Retinal pigment epithelial cell (primary cell): ENCODE data around the gene FMNL2.

Source experiments
- DNase-seq: peaks from one replicate; pipeline ENCODE4 v3.0.0-alpha.2; 2010; ENCODE audit warnings: low read depth
- H3K4me3 ChIP-seq: 2 replicates; pipeline ENCODE4 v1.5.1; 2011; ENCODE audit warnings: mild to moderate bottlenecking, low read length, control low read depth, moderate library complexity
- CTCF ChIP-seq: conservative IDR thresholded peaks from 2 replicates; pipeline ENCODE4 v1.5.1; 2011; ENCODE audit warnings: low read depth, low read length, control low read depth, inconsistent platforms

FMNL2 gene

DNA sequence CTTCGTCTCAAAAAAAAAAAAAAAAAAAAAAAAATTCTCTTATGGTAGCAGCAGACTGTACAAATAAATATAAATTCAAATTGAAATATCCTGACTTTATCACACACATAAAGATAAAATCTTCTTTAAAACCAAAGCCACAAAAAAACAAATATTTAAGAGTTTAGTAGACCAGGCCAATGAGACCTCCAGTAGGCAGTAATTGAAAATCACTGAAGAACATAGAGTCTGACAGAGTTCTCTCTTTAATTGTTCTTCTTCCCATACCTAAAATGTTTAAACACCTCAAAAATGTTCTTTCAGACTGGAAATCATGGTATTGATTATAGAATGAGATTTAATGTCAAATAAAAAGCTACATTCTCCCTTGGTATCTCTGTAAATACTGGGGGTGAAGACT lies 361.5 kb downstream of the FMNL2 start:
- no peak for DNase-seq
- no peak overlapping the region for H3K4me3 ChIP-seq
- TF ChIP-seq CTCF, result no peak
